ENCODE measurements around the gene RGN. TPM values are rescaled to one million over a fixed set of nuclear protein-coding genes. Genes with fewer than 3 reads are reported as not detected.

Gene RGN
- total RNA-seq, 3 donors from 2014 or later: 0.58 to 5.5 (median 0.67) TPM

DNA sequence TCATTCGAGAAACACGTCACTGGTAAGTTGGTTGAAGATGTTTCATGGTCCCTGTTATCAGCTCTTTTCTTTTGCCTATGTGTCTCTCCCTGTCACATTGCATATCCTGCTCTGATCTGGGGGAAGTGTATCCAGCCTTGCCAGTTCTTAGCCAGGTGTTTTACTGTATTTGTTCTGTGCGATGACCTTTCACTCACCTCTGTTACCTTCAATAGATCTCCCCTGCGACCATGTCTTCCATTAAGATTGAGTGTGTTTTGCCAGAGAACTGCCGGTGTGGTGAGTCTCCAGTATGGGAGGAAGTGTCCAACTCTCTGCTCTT lies 2.6 kb downstream of the RGN start:
- Histone ChIP-seq H3K9me3 (no peaks in the 10 kb centered on the region), H3K36me3 (ENCODE audit: low read depth) (no peaks in the 10 kb centered on the region), H3K4me1 (ENCODE audit: low read depth) (no peaks in the 10 kb centered on the region), H3K4me3 (no peak overlapping the region)
- TF ChIP-seq CTCF (IDR thresholded peaks at IDR 0.05): no peak
- ATAC-seq (no peak), DNase-seq (no peak)
- intact Hi-C loops (cut with DNase I, micrococcal nuclease): no loop called here

DNA sequence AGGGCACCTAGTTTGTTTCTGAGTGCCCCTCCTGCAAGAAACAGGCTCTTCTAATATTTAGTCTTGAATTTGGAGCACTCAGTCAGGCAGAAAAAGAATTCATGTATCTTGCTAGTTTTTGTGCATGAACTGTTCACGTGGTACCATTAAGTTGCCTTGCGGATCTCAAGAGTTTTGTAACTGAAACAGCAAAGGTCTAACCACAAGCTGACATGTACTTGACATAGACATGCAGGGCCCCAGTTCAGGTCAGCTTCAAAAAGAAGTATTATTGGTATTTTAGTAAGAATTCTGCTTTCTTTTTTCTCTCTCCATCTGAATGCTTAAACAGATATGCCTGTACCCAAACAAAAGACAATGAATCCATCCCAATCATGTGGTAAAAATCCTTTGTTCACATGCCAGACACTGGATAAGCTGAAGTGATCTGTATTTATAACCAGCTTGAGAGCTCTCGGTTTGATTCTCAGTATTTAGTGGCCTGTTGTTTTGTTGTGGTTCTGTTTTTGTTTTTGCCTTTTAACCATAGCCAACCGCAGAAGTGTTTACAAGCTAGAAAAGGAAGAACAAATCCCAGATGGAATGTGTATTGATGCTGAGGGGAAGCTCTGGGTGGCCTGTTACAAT lies 13.0 kb downstream of the RGN start:
- TF ChIP-seq CTCF (IDR thresholded peaks at IDR 0.05): no peak
- intact Hi-C loops (cut with DNase I, micrococcal nuclease): no loop called here
- Histone ChIP-seq H3K4me3 (no peak overlapping the region), H3K36me3 (ENCODE audit: low read depth) (no peaks in the 10 kb centered on the region), H3K9me3 (no peaks in the 10 kb centered on the region), H3K4me1 (ENCODE audit: low read depth) (no peaks in the 10 kb centered on the region)
- no peak for DNase-seq
- no peak for ATAC-seq

GRCh38 chrX:47093248-47093647 lies 15.0 kb downstream of the RGN start:
- intact Hi-C loops (cut with DNase I, micrococcal nuclease): no loop called here
- peak in 1 of 3 donors; percentile 4 for DNase-seq
- ATAC-seq: no peak

DNA sequence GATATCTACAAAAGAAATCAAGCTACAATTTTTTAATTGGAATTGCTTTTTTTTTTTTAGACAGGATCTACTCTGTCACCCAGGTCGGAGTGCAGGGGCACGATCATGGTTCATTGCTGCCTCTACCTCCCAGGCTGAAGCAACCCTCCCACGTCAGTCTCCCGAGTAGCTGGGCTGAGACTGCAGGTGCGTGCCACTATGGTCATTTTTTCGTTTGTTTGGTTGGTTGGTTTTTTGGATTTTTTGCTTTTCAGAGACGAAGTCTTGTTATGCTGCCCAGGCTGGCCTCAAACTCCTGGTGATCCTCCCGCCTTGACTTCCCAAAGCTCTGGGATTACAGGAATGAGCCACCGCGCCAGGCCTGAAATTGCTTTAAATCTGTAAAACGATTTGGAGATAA lies 15.6 kb downstream of the RGN start:
- TF ChIP-seq CTCF (IDR thresholded peaks at IDR 0.05): no peak
- DNase-seq (no peak), ATAC-seq (no peak)
- Histone ChIP-seq H3K4me1 (ENCODE audit: low read depth) (no peaks in the 10 kb centered on the region), H3K9me3 (no peaks in the 10 kb centered on the region), H3K36me3 (ENCODE audit: low read depth) (no peaks in the 10 kb centered on the region), H3K4me3 (no peak overlapping the region)
- intact Hi-C loops (cut with DNase I, micrococcal nuclease): no loop called here

More at GRCh38 chrX:47093248-47093647, 15.0 kb downstream of the RGN start:
- no peaks in the 10 kb centered on the region for H3K36me3 ChIP-seq (ENCODE audit: low read depth)
- TF ChIP-seq CTCF (IDR thresholded peaks at IDR 0.05): no peak
- no peaks in the 10 kb centered on the region for H3K4me1 ChIP-seq (ENCODE audit: low read depth)
- no peak overlapping the region for H3K4me3 ChIP-seq
- H3K9me3 ChIP-seq: no peaks in the 10 kb centered on the region

- Histone ChIP-seq H3K4me1 (ENCODE audit: low read depth) (no peaks in the 10 kb centered on the region), H3K9me3 (no peaks in the 10 kb centered on the region), H3K36me3 (ENCODE audit: low read depth) (no peaks in the 10 kb centered on the region), H3K4me3 (no peak overlapping the region)
- no peak for DNase-seq
- intact Hi-C loops (cut with DNase I, micrococcal nuclease): no loop called here
- no peak for TF ChIP-seq CTCF (IDR thresholded peaks at IDR 0.05)
- no peak for ATAC-seq
Measured at GRCh38 chrX:47097018-47097417, 18.8 kb downstream of the RGN start.

All from mucosa of descending colon (tissue), 3 donors.